ENCODE results near the gene ZBTB46.

ZBTB46 gene

DNA sequence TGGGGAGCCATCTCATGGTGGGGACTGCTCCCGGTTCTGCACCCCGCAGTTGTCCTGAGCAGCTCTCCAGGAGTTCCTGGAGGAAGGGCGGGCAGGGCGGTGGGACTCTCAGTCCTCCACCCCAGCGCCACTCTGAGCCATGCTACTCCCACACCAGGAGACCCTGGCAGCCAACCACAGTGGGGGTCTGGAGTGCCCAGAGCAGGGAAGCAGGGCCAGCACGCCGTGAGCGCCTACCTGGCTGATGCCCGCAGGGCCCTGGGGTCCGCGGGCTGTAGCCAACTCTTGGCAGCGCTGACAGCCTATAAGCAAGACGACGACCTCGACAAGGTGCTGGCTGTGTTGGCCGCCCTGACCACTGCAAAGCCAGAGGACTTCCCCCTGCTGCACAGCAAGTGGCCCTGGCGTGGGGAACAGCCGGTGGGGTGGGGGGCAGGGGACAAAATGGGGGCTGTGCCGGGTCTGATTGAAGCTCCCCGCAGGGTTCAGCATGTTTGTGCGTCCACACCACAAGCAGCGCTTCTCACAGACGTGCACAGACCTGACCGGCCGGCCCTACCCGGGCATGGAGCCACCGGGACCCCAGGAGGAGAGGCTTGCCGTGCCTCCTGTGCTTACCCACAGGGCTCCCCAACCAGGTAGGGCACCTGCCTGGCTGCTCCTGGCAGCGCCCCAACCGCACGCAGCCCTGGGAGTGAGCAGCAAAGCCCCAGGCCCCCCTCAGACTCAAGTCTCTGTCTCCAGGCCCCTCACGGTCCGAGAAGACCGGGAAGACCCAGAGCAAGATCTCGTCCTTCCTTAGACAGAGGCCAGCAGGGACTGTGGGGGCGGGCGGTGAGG lies 136.3 kb downstream of the ZBTB46 start:
- DNase-seq (ENCODE audit: low spot score), result no peak

DNA sequence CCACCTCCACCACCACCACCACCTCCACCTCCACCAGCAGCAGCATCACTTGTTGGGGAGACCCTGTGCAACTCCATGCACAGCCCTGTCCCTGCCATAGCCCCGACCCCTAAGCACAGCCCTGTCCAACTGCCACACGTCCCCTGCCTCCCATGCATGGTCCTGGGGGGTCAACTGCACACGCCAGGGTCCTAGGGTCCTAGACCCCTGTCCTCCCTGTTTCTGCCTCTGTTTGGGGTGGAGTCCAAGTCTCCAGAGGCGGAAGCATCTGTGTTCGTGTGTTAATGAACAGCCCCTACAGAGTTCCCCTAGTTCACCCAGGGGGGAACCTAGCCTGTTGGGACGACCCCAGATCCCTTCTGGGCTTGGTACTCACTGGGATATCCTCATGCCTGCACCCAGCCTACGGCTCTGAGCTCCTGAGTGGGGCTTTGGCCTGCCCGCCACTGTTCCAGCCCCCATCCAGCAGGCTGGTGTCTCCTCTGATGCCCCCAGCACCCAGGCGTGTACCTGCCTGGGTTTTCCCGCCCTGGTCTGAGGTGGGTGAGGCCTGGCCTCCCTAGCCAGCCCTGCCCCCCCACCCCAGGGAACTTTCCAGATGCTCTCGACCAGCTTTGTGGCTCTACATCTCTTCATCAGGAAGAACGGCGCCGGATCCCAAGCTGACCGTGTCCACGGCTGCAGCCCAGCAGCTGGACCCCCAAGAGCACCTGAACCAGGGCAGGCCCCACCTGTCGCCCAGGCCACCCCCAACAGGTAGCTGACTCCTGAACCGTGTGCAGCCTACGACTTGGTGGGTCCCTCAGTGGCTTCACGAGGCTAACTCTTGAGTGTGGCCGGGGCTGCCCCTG lies 137.1 kb downstream of the ZBTB46 start:
- DNase-seq (ENCODE audit: low spot score), result no peak
